HUES6 (cell line): Measurements from ENCODE around the gene TLR7.

Source experiments
- H3K27ac ChIP-seq: 2 replicates; pipeline ENCODE4 v1.7.0; 2013; ENCODE audit warnings: low read depth, mild to moderate bottlenecking, low read length, inconsistent platforms
- H3K27me3 ChIP-seq: 2 replicates; pipeline ENCODE4 v1.6.1; 2013; ENCODE audit warnings: low read length; ENCODE audit not compliant: control insufficient read depth, insufficient read depth
- H3K36me3 ChIP-seq: 2 replicates; pipeline ENCODE4 v1.6.1; 2013; ENCODE audit warnings: low read length; ENCODE audit not compliant: control insufficient read depth, insufficient read depth
- H3K4me1 ChIP-seq: 2 replicates; pipeline ENCODE4 v1.6.1; 2013; ENCODE audit warnings: low read length; ENCODE audit not compliant: control insufficient read depth, insufficient read depth
- H3K4me3 ChIP-seq: 2 replicates; pipeline ENCODE4 v1.5.1; 2013; ENCODE audit warnings: low read depth, low read length
- H3K9ac ChIP-seq: one replicate; pipeline ENCODE4 v1.6.1; 2013; ENCODE audit warnings: mild to moderate bottlenecking, low read length
- H3K9me3 ChIP-seq: 2 replicates; pipeline ENCODE4 v1.6.1; 2013; ENCODE audit warnings: low read depth, low read length; ENCODE audit not compliant: control insufficient read depth, insufficient read depth

TLR7 gene

DNA sequence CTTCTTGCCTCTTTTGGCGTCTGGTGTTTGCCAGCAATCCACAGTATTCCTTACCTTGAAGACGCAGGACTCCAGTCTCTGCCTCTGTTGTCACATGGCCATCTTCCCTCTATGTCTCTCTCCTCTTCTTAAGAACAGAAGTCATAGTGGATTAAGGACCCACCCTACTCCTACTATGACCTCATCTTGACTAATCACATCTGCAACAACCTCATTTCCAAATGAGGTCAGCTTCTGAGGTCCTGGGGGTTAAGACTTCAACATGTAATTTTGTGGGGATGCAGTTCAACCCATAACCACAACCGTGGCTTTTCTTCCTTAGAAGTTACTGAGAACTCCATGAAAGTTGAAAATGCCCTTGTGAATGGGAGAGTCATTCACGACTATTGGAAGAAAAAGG, 62.8 kb downstream of the TLR7 start:
- no peaks in the 10 kb centered on the region; the same call in 1 of the 2 replicates for H3K27me3 ChIP-seq
- no peak overlapping the region for H3K4me3 ChIP-seq
- H3K9ac ChIP-seq: no peak overlapping the region
- H3K27ac ChIP-seq: no peak overlapping the region
- peaks cover 5% of the 10 kb centered on the region; the same call in 1 of the 2 replicates for H3K36me3 ChIP-seq
- no peaks in the 10 kb centered on the region for H3K4me1 ChIP-seq
- peaks cover 48% of the 10 kb centered on the region for H3K9me3 ChIP-seq

DNA sequence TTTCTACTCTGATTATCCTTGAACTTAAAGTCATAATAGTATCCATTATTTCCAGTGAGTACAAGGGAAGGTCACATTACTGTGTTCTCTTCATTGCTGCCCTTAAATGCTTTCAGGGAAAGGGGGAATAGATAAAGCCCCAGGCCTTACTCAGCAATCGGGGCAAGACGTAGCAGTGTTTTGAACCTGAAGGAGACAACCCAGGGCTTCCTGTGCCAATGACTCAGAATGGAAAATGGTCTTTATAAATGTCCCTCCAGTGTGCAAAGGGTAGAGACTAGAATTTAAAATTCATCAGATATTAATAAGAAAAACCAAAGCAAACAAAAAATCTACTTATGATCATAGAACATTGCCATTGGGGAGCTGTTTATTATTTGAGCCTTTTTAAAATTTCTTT, 63.3 kb downstream of the TLR7 start:
- no peaks in the 10 kb centered on the region; the same call in 1 of the 2 replicates for H3K27me3 ChIP-seq
- H3K9me3 ChIP-seq: peaks cover 52% of the 10 kb centered on the region
- no peak overlapping the region for H3K27ac ChIP-seq
- H3K36me3 ChIP-seq: peaks cover 10% of the 10 kb centered on the region; the same call in 1 of the 2 replicates
- no peak overlapping the region for H3K4me3 ChIP-seq
- no peak overlapping the region for H3K9ac ChIP-seq
- H3K4me1 ChIP-seq: no peaks in the 10 kb centered on the region

DNA sequence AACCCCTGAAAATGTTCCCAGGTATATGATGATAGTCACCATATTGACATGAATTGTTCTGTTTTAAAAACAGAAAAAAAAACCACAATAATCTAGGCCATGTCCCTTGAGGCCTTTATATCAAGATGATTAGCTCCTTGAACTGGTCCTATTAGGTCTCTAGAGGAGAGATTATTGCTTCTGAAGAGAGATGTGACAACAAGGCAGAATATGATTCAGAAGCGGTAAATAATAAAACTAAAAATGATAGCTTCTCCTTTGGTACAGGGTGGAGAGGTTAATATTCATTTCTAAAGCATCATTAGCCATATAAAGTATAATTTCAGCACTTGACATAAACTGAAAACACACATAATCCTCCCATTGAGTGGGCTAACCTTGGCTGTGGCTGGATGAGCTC, 65.4 kb downstream of the TLR7 start:
- Histone ChIP-seq H3K9me3 (peaks cover 63% of the 10 kb centered on the region), H3K4me3 (no peak overlapping the region), H3K27me3 (no peaks in the 10 kb centered on the region; the same call in 1 of the 2 replicates), H3K27ac (no peak overlapping the region), H3K4me1 (no peaks in the 10 kb centered on the region), H3K36me3 (peaks cover 10% of the 10 kb centered on the region; the same call in 1 of the 2 replicates), H3K9ac (no peak overlapping the region)

DNA sequence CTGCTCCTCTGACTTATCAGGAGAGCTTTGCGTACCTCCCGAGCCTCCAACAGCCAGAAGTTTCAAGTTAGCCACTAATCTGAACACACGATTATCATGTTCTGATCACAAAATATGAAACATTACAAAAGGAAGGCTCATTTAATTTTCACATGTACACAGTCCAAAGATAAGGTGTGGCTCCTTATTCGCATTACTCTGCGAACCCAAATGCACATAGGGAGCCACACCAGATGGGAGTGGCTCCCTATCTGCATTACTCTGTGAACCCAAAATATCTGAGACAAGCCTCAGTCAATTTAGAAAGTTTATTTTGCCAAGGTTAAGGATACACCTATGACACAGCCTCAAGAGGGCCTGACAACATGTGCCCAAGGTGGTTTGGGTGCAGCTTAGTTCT, 68.0 kb downstream of the TLR7 start:
- H3K36me3 ChIP-seq: peaks cover 10% of the 10 kb centered on the region; the same call in 1 of the 2 replicates
- H3K27ac ChIP-seq: no peak overlapping the region
- peaks cover 59% of the 10 kb centered on the region for H3K9me3 ChIP-seq
- no peak overlapping the region for H3K4me3 ChIP-seq
- H3K9ac ChIP-seq: no peak overlapping the region
- H3K27me3 ChIP-seq: no peaks in the 10 kb centered on the region; the same call in 1 of the 2 replicates
- H3K4me1 ChIP-seq: peaks cover 5% of the 10 kb centered on the region; the same call in 1 of the 2 replicates

- Histone ChIP-seq H3K9me3 (peaks cover 44% of the 10 kb centered on the region), H3K4me1 (peaks cover 5% of the 10 kb centered on the region; the same call in 1 of the 2 replicates), H3K27ac (no peak overlapping the region), H3K27me3 (no peaks in the 10 kb centered on the region), H3K36me3 (peaks cover 10% of the 10 kb centered on the region; the same call in 1 of the 2 replicates), H3K9ac (no peak overlapping the region), H3K4me3 (no peak overlapping the region)
Observed at GRCh38 chrX:12936947-12937346, 70.1 kb downstream of the TLR7 start.
